ENCODE measurements around the gene SCUBE1.

SCUBE1 gene

GRCh38 chr22:43201486-43202219, 141.5 kb downstream of the SCUBE1 start:
- TF ChIP-seq, protein P1, sequence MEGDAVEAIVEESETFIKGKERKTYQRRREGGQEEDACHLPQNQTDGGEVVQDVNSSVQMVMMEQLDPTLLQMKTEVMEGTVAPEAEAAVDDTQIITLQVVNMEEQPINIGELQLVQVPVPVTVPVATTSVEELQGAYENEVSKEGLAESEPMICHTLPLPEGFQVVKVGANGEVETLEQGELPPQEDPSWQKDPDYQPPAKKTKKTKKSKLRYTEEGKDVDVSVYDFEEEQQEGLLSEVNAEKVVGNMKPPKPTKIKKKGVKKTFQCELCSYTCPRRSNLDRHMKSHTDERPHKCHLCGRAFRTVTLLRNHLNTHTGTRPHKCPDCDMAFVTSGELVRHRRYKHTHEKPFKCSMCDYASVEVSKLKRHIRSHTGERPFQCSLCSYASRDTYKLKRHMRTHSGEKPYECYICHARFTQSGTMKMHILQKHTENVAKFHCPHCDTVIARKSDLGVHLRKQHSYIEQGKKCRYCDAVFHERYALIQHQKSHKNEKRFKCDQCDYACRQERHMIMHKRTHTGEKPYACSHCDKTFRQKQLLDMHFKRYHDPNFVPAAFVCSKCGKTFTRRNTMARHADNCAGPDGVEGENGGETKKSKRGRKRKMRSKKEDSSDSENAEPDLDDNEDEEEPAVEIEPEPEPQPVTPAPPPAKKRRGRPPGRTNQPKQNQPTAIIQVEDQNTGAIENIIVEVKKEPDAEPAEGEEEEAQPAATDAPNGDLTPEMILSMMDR (IDR thresholded peaks at IDR 0.05; ENCODE audit: low read length, missing control alignments) = no peak
- no peak for DNase-seq (ENCODE audit: low read depth)

DNA sequence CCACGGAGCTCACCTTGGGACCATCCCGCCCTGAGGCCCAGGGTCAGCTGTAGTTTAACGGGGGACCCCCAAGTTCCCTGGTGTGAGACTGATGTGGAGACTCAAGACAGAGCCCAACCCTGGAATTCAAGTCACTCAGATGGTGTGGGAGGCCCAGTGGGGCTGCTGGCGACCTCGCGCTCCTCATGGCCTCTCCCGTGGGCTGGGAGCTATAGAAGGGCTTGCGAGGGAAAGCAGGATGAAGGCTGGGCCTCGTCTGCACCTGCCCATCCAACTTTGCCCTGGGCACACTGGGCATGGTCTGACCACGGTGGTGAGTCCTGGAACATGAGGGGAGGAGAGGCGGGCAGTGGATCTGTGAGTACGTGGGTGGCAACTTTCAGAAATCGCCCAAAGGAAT, 142.6 kb downstream of the SCUBE1 start:
- DNase-seq (ENCODE audit: low read depth) = no peak
- TF ChIP-seq, protein P1 (IDR thresholded peaks at IDR 0.05; ENCODE audit: low read length, missing control alignments) = no peak
- H3K4me3 ChIP-seq (replicated peaks; ENCODE audit: low read depth, low read length) = no peak overlapping the region

More at GRCh38 chr22:43201486-43202219, 141.5 kb downstream of the SCUBE1 start:
- H3K4me3 ChIP-seq (replicated peaks; ENCODE audit: low read depth, low read length) = no peak overlapping the region

DNA sequence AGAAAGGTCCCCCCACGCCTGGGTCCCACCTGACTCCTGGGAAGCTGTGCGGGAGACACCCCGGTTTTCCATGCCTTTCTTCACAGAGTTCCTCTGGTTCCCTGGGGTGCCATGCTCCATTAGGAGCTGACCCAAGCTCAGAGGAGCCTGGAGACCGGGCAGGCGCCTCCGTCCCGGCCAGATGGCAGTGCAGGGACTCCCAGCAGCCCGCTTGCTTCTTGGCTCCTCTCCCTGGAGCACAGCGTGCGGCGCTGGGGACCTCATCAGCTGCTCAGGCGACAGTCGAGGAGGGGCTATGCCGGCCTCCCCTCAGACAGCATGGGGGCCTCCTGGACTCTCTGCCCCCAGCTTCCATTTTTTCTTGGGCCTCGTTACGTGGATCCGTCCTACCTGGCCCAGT, 143.1 kb downstream of the SCUBE1 start:
- H3K4me3 ChIP-seq (replicated peaks; ENCODE audit: low read depth, low read length) = no peak overlapping the region
- no peak for DNase-seq (ENCODE audit: low read depth)
- TF ChIP-seq, protein P1 (IDR thresholded peaks at IDR 0.05; ENCODE audit: low read length, missing control alignments) = no peak

GRCh38 chr22:43199541-43199940, 143.6 kb downstream of the SCUBE1 start:
- no peak overlapping the region for H3K4me3 ChIP-seq (replicated peaks; ENCODE audit: low read depth, low read length)
- DNase-seq (ENCODE audit: low read depth) = no peak
- TF ChIP-seq, protein P1 (IDR thresholded peaks at IDR 0.05; ENCODE audit: low read length, missing control alignments) = no peak

- TF ChIP-seq, protein P1 (IDR thresholded peaks at IDR 0.05; ENCODE audit: low read length, missing control alignments) = no peak
- no peak overlapping the region for H3K4me3 ChIP-seq (replicated peaks; ENCODE audit: low read depth, low read length)
- DNase-seq (ENCODE audit: low read depth) = no peak
These were observed 144.2 kb downstream of the SCUBE1 start for GRCh38 chr22:43198936-43199335.

DNA sequence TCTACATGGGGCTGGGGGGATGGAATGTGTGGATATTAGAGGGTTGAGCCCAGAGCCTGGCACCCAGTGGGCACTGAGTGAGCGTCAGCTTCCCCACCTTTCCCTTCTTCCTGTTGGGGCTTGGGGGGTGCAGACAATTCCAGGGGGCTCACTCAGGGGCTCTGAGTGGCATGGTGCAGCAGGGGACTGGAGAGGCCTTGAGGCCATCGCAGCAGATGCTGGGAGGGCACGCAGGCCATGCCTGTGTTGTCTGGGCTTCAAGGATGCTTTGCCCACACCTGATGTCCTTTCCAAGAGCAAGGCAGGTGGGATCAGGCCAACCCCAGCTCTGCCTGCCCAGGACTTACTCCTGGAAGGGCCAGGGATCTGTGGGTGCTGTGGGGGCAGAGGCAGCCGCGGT, 145.0 kb downstream of the SCUBE1 start:
- TF ChIP-seq, protein P1 (IDR thresholded peaks at IDR 0.05; ENCODE audit: low read length, missing control alignments) = no peak
- DNase-seq (ENCODE audit: low read depth) = no peak
- H3K4me3 ChIP-seq (replicated peaks; ENCODE audit: low read depth, low read length) = no peak overlapping the region

All from fibroblast of pulmonary artery (primary cell).